ENCODE data around the gene DMC1. TPM values are rescaled to one million over a fixed set of nuclear protein-coding genes. Genes with fewer than 3 reads are reported as not detected.
A peak's percentile ranks its signal among the peaks of the same experiment; 100 is the strongest.

Gene DMC1
- total RNA-seq, 6 experiments from 2014 or later, result 2.4 to 6.3 (median 3.3) TPM

GRCh38 chr22:38494498-38494897, 75.5 kb downstream of the DMC1 start:
- Mint-ChIP-seq H3K9me3 (no peaks in the 10 kb centered on the region), H3K36me3 (ENCODE audit: low read depth) (peaks cover 66% of the 10 kb centered on the region)

DNA sequence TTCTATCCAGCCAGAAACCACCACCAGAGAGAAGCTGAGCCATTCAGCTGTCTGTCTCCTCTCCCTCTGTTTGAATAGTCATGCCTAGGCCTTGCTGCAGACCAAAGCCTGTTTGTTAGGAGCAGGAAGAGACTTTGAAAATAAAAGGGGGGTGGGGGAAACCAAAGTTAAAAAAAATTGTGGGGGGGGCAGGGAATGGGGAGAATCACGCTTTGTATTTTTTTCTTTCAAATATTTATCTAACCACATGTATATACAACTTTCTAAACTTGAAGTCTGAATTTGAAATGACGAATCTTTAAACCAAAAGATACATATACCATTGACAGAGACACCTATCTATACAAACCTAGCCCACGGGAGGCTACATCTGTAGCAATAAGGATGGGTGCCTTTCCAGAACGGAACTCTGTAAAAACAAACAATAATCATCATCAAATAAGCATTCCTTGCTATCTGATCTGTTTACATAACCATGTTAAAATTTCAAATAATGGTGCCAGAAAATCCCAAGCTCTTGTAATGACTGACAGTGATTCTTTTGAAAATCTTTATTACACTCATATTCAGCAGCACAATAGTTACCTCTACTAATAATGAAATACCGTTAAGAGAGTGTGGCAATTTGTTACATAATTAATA, 78.2 kb downstream of the DMC1 start:
- H3K4me3 Mint-ChIP-seq, result no peak overlapping the region
- peak overlapping the region; percentile 60 for H3K27ac Mint-ChIP-seq
- H3K36me3 Mint-ChIP-seq (ENCODE audit: low read depth), result peaks cover 69% of the 10 kb centered on the region
- H3K27me3 Mint-ChIP-seq (ENCODE audit: insufficient read depth), result no peaks in the 10 kb centered on the region
- no peaks in the 10 kb centered on the region for H3K9me3 Mint-ChIP-seq
- peaks cover 55% of the 10 kb centered on the region for H3K4me1 Mint-ChIP-seq (ENCODE audit: low read depth)
- DNase-seq, result no peak
- TF ChIP-seq CTCF (IDR thresholded peaks at IDR 0.05), result no peak

More at GRCh38 chr22:38494498-38494897, 75.5 kb downstream of the DMC1 start:
- H3K27ac Mint-ChIP-seq, result no peak overlapping the region
- no peak for TF ChIP-seq CTCF (IDR thresholded peaks at IDR 0.05)
- DNase-seq, result peak; percentile 33
- no peaks in the 10 kb centered on the region for H3K27me3 Mint-ChIP-seq (ENCODE audit: insufficient read depth)
- peaks cover 57% of the 10 kb centered on the region for H3K4me1 Mint-ChIP-seq (ENCODE audit: low read depth)
- H3K4me3 Mint-ChIP-seq, result no peak overlapping the region

DNA sequence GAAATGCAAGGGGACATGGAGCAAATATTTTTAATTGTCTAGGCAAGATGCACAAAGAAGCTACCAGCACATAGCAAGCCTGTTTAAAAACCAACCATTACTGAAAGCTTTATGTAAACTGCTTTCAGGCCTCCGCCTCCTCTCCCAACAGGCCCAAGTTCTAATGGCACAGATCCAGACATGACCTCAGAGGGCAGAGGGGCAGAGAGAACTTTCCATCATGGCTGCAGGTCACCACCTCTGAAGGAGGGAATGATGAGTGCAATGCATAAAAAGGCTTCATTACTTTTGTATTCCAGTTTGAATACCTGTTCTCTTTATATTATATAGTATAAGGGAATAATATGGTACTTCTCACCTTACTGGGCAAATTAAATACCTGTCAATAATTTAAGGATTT, 79.1 kb downstream of the DMC1 start:
- H3K9me3 Mint-ChIP-seq, result no peaks in the 10 kb centered on the region
- H3K4me1 Mint-ChIP-seq (ENCODE audit: low read depth), result peaks cover 63% of the 10 kb centered on the region
- H3K4me3 Mint-ChIP-seq, result no peak overlapping the region
- TF ChIP-seq CTCF (IDR thresholded peaks at IDR 0.05), result no peak
- peak; percentile 20 for DNase-seq
- H3K27me3 Mint-ChIP-seq (ENCODE audit: insufficient read depth), result no peaks in the 10 kb centered on the region
- peaks cover 73% of the 10 kb centered on the region for H3K36me3 Mint-ChIP-seq (ENCODE audit: low read depth)
- H3K27ac Mint-ChIP-seq, result peak overlapping the region; percentile 75

DNA sequence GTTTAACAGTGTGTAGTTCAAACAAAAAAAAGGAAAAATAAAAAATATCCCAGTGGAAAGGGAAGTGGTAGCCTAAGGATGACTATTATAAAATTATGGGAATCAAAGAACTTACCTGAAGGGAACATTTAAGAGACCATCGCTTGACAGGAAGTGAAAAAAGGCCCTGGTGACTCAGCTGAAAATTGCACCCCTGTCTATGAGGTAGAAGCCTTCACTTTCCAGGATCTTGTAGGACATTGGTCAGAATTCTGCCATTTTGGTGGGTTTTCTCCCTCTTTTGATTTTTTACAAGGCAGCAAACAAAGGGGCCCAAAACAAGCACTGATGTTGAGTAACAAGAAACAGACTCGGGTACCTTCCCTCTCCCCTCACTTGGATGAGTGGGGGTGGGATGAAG, 79.5 kb downstream of the DMC1 start:
- H3K36me3 Mint-ChIP-seq (ENCODE audit: low read depth), result peaks cover 71% of the 10 kb centered on the region
- H3K9me3 Mint-ChIP-seq, result no peaks in the 10 kb centered on the region
- H3K27me3 Mint-ChIP-seq (ENCODE audit: insufficient read depth), result no peaks in the 10 kb centered on the region
- no peak for DNase-seq
- H3K27ac Mint-ChIP-seq, result peak overlapping the region; percentile 75
- H3K4me1 Mint-ChIP-seq (ENCODE audit: low read depth), result peaks cover 59% of the 10 kb centered on the region
- no peak for TF ChIP-seq CTCF (IDR thresholded peaks at IDR 0.05)
- H3K4me3 Mint-ChIP-seq, result no peak overlapping the region

- H3K4me1 Mint-ChIP-seq (ENCODE audit: low read depth), result peaks cover 57% of the 10 kb centered on the region
- H3K4me3 Mint-ChIP-seq, result no peak overlapping the region
- no peaks in the 10 kb centered on the region for H3K9me3 Mint-ChIP-seq
- H3K27ac Mint-ChIP-seq, result peak overlapping the region; percentile 70
- DNase-seq, result no peak
- H3K27me3 Mint-ChIP-seq (ENCODE audit: insufficient read depth), result no peaks in the 10 kb centered on the region
- peaks cover 65% of the 10 kb centered on the region for H3K36me3 Mint-ChIP-seq (ENCODE audit: low read depth)
- TF ChIP-seq CTCF (IDR thresholded peaks at IDR 0.05), result no peak
These were observed 80.3 kb downstream of the DMC1 start for GRCh38 chr22:38489561-38490145.
